ENCODE results near the gene ACKR3.

ACKR3 gene

DNA sequence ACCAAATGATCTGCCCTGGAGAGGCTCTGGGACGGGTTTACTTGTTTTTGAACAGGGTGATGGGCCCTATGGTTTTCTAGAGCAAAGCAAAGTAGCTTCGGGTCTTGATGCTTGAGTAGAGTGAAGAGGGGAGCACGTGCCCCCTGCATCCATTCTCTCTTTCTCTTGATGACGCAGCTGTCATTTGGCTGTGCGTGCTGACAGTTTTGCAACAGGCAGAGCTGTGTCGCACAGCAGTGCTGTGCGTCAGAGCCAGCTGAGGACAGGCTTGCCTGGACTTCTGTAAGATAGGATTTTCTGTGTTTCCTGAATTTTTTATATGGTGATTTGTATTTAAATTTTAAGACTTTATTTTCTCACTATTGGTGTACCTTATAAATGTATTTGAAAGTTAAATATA, 11.9 kb downstream of the ACKR3 start:
- DNase-seq, result no peak
- H3K9me3 ChIP-seq (ENCODE audit: control extremely low read depth in 1 of 5, control insufficient read depth in 4 of 5, insufficient read depth in 2 of 5, low read depth in 1 of 5, low read length in 4 of 5), result peaks cover 0 to 4% (median 0%) of the 10 kb centered on the region in 5 experiments
- H3K4me3 ChIP-seq (ENCODE audit: control insufficient read depth in 1 of 7, extremely low read depth in 1 of 7, insufficient read depth in 4 of 7, low read depth in 2 of 7, low read length in 6 of 7), result no peak overlapping the region
- WGBS (ENCODE audit: insufficient coverage), result 95% methylated on average over 4 of the region's 7 CpGs
- peaks cover 4 to 34% (median 16%) of the 10 kb centered on the region in 4 experiments for H3K36me3 ChIP-seq (ENCODE audit: control insufficient read depth in 4 of 4, insufficient read depth in 4 of 4, low read length in 3 of 4)
- CTCF ChIA-PET, result interaction anchor here (0.9 to 1.5 kb wide), 3 partner anchors 12 to 69 kb away, joined by 3 to 4 read pairs (median 4); partner anchors contain the start of gene ACKR3
- no peaks in the 10 kb centered on the region for H3K4me1 ChIP-seq (ENCODE audit: control extremely low read depth in 1 of 4, control insufficient read depth in 4 of 4, insufficient read depth in 4 of 4, low read length in 3 of 4)
- POLR2A ChIA-PET, result no interaction called here
- no peak overlapping the region for H3K27ac ChIP-seq (ENCODE audit: insufficient read depth in 1 of 2, low read depth in 1 of 2, low read length in 2 of 2, poor library complexity in 1 of 2, severe bottlenecking in 2 of 2)
- no peaks in the 10 kb centered on the region for H3K27me3 ChIP-seq (replicated peaks in 2 of 5; ENCODE audit: control insufficient read depth in 4 of 5, insufficient read depth in 5 of 5, low read length in 4 of 5)

DNA sequence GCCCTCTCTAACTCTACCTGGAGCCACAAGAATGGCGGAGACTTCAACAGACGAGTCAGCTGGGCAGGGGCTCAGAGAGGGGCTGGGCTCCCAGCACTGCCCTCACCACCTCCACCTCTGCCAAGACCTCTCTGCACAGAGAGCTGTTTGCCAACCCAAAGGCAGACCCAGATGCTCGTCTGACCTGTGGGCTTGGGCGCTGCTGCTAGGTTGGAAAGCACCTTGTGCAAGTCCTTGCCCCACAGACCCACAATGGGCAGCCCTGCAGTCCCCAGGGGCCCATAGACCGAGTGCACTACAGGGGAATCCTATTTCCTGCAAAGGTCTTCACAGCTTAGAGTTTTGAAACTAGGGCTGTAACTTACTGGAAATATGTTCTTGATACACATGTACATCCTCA, 13.3 kb downstream of the ACKR3 start:
- Histone ChIP-seq H3K4me3 (ENCODE audit: control insufficient read depth in 1 of 7, extremely low read depth in 1 of 7, insufficient read depth in 4 of 7, low read depth in 2 of 7, low read length in 6 of 7) (no peak overlapping the region), H3K36me3 (ENCODE audit: control insufficient read depth in 4 of 4, insufficient read depth in 4 of 4, low read length in 3 of 4) (peaks cover 4 to 28% (median 16%) of the 10 kb centered on the region in 4 experiments), H3K27ac (ENCODE audit: insufficient read depth in 1 of 2, low read depth in 1 of 2, low read length in 2 of 2, poor library complexity in 1 of 2, severe bottlenecking in 2 of 2) (no peak overlapping the region), H3K9me3 (ENCODE audit: control extremely low read depth in 1 of 5, control insufficient read depth in 4 of 5, insufficient read depth in 2 of 5, low read depth in 1 of 5, low read length in 4 of 5) (peaks cover 0 to 4% (median 0%) of the 10 kb centered on the region in 5 experiments), H3K27me3 (replicated peaks in 2 of 5; ENCODE audit: control insufficient read depth in 4 of 5, insufficient read depth in 5 of 5, low read length in 4 of 5) (no peaks in the 10 kb centered on the region), H3K4me1 (ENCODE audit: control extremely low read depth in 1 of 4, control insufficient read depth in 4 of 4, insufficient read depth in 4 of 4, low read length in 3 of 4) (no peaks in the 10 kb centered on the region)
- 93% methylated on average over 5 of the region's 5 CpGs for WGBS (ENCODE audit: insufficient coverage)
- no peak for DNase-seq
- CTCF ChIA-PET, result interaction anchor here (1.0 to 1.1 kb wide), 2 partner anchors 21 to 71 kb away, joined by 3 read pairs; no protein-coding TSS in a partner anchor
- POLR2A ChIA-PET, result no interaction called here

DNA sequence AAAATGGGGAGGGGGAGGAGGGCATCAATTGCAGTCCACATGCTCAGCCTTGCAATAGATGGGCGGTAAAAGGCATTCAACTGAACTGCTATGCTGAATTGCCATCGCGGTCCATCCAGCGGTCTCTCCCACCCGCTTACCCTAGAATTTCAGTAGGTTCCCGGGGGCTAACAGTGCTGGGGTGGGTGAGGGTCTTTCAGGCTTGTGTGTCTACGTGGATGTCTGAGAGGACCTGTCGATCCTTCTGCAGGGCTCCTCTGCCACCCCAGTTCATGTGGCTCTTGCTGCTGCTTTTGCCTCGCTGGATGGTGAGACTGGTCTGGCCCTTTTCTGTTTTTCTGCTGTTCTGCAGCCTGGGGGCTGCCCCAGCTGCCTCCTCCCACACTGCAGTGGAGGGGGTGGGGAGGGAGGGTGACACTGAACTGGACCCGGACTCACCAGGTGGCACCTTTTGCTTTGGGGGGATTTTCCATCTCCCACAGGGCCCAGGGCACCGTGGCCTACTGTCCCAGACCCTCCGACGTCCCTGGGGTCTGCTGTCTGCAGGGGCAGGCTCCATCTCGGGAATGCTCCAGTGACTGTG, 14.1 kb downstream of the ACKR3 start:
- DNase-seq, result no peak
- Histone ChIP-seq H3K9me3 (ENCODE audit: control extremely low read depth in 1 of 5, control insufficient read depth in 4 of 5, insufficient read depth in 2 of 5, low read depth in 1 of 5, low read length in 4 of 5) (peaks cover 0 to 4% (median 0%) of the 10 kb centered on the region in 5 experiments), H3K27ac (ENCODE audit: insufficient read depth in 1 of 2, low read depth in 1 of 2, low read length in 2 of 2, poor library complexity in 1 of 2, severe bottlenecking in 2 of 2) (no peak overlapping the region), H3K4me3 (ENCODE audit: control insufficient read depth in 1 of 7, extremely low read depth in 1 of 7, insufficient read depth in 4 of 7, low read depth in 2 of 7, low read length in 6 of 7) (no peak overlapping the region), H3K36me3 (ENCODE audit: control insufficient read depth in 4 of 4, insufficient read depth in 4 of 4, low read length in 3 of 4) (peaks cover 4 to 26% (median 16%) of the 10 kb centered on the region in 4 experiments), H3K4me1 (ENCODE audit: control extremely low read depth in 1 of 4, control insufficient read depth in 4 of 4, insufficient read depth in 4 of 4, low read length in 3 of 4) (no peaks in the 10 kb centered on the region), H3K27me3 (replicated peaks in 2 of 5; ENCODE audit: control insufficient read depth in 4 of 5, insufficient read depth in 5 of 5, low read length in 4 of 5) (no peaks in the 10 kb centered on the region)
- WGBS (ENCODE audit: insufficient coverage), result 96% methylated on average over 13 of the region's 14 CpGs
- ChIA-PET POLR2A (no interaction called here), CTCF (no interaction called here)

DNA sequence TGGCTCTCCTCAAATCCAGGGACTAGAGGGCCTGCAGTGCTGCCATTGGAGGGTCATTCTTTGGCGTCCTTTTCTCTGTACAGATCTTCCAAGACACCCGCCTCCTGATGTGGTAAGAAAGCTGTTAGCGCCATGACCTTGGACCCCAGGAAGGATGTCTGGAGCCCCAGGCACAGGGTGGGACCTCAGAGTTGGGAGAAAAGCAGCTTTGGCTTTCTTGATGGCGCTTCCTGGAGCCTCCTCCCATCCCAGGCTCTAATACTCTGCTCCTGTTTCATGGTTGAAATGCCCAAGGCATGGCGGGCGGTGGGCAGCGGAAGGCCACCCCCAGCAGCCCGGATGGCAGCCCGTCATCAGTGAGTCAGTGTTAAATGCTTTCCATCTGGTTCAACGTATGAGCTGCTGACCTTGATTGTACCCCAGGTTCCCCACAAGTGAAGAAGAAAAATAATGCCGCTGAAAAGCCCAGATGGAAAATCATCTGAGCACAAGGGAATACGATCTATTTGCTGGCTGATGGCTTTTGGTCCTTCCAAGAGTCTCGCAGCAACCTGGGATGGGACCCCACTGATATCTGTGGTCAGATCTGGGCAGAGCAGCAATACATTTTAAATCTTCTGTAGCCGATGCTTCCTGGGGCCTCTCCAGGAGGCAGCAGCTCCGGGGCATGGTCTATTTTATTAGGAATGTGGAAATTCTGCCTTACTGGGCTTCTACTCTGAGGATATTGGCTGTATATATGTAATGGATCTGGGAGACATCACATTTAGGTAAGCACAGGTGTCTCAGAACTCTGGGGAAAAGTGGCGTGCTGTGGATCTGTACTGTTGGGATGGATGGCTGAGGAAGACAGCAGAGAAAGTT, 15.1 kb downstream of the ACKR3 start:
- no peak overlapping the region for H3K27ac ChIP-seq (ENCODE audit: insufficient read depth in 1 of 2, low read depth in 1 of 2, low read length in 2 of 2, poor library complexity in 1 of 2, severe bottlenecking in 2 of 2)
- H3K4me1 ChIP-seq (ENCODE audit: control extremely low read depth in 1 of 4, control insufficient read depth in 4 of 4, insufficient read depth in 4 of 4, low read length in 3 of 4), result no peaks in the 10 kb centered on the region
- peaks cover 4 to 26% (median 16%) of the 10 kb centered on the region in 4 experiments for H3K36me3 ChIP-seq (ENCODE audit: control insufficient read depth in 4 of 4, insufficient read depth in 4 of 4, low read length in 3 of 4)
- WGBS (ENCODE audit: insufficient coverage), result 99% methylated on average over 14 of the region's 16 CpGs
- peaks cover 0 to 4% (median 0%) of the 10 kb centered on the region in 5 experiments for H3K9me3 ChIP-seq (ENCODE audit: control extremely low read depth in 1 of 5, control insufficient read depth in 4 of 5, insufficient read depth in 2 of 5, low read depth in 1 of 5, low read length in 4 of 5)
- H3K4me3 ChIP-seq (ENCODE audit: control insufficient read depth in 1 of 7, extremely low read depth in 1 of 7, insufficient read depth in 4 of 7, low read depth in 2 of 7, low read length in 6 of 7), result no peak overlapping the region
- CTCF ChIA-PET, result no interaction called here
- no peaks in the 10 kb centered on the region for H3K27me3 ChIP-seq (replicated peaks in 2 of 5; ENCODE audit: control insufficient read depth in 4 of 5, insufficient read depth in 5 of 5, low read length in 4 of 5)
- POLR2A ChIA-PET, result no interaction called here
- DNase-seq, result no peak

DNA sequence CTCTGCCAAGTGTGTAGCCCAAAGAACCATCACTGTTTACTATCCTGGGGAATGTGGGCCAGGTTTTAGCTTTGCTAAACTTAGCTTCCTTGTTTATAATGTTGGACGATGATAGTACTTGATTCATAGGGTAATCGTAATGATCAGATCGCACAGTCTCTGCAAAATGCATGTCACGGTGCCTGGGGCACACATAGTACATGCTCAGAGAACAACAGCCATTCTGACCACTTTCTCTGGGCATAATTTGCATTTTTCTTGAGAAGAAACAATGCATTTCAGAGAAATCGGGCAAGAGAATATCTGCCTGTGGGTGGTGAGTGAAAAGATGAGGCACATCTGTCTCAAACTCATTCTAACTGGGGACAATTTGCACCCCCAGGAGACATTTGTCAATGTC, 16.3 kb downstream of the ACKR3 start:
- WGBS (ENCODE audit: insufficient coverage), result 100% methylated on average over 3 of the region's 5 CpGs
- Histone ChIP-seq H3K27me3 (replicated peaks in 2 of 5; ENCODE audit: control insufficient read depth in 4 of 5, insufficient read depth in 5 of 5, low read length in 4 of 5) (no peaks in the 10 kb centered on the region), H3K4me1 (ENCODE audit: control extremely low read depth in 1 of 4, control insufficient read depth in 4 of 4, insufficient read depth in 4 of 4, low read length in 3 of 4) (no peaks in the 10 kb centered on the region), H3K4me3 (ENCODE audit: control insufficient read depth in 1 of 7, extremely low read depth in 1 of 7, insufficient read depth in 4 of 7, low read depth in 2 of 7, low read length in 6 of 7) (no peak overlapping the region), H3K27ac (ENCODE audit: insufficient read depth in 1 of 2, low read depth in 1 of 2, low read length in 2 of 2, poor library complexity in 1 of 2, severe bottlenecking in 2 of 2) (no peak overlapping the region), H3K36me3 (ENCODE audit: control insufficient read depth in 4 of 4, insufficient read depth in 4 of 4, low read length in 3 of 4) (peaks cover 0 to 18% (median 12%) of the 10 kb centered on the region in 4 experiments), H3K9me3 (ENCODE audit: control extremely low read depth in 1 of 5, control insufficient read depth in 4 of 5, insufficient read depth in 2 of 5, low read depth in 1 of 5, low read length in 4 of 5) (peaks cover 0 to 4% (median 0%) of the 10 kb centered on the region in 5 experiments)
- POLR2A ChIA-PET, result no interaction called here
- no peak for DNase-seq
- CTCF ChIA-PET, result interaction anchor here (1.4 to 1.6 kb wide), 2 partner anchors 13 to 16 kb away, joined by 3 to 5 read pairs; partner anchors contain the start of gene ACKR3

DNA sequence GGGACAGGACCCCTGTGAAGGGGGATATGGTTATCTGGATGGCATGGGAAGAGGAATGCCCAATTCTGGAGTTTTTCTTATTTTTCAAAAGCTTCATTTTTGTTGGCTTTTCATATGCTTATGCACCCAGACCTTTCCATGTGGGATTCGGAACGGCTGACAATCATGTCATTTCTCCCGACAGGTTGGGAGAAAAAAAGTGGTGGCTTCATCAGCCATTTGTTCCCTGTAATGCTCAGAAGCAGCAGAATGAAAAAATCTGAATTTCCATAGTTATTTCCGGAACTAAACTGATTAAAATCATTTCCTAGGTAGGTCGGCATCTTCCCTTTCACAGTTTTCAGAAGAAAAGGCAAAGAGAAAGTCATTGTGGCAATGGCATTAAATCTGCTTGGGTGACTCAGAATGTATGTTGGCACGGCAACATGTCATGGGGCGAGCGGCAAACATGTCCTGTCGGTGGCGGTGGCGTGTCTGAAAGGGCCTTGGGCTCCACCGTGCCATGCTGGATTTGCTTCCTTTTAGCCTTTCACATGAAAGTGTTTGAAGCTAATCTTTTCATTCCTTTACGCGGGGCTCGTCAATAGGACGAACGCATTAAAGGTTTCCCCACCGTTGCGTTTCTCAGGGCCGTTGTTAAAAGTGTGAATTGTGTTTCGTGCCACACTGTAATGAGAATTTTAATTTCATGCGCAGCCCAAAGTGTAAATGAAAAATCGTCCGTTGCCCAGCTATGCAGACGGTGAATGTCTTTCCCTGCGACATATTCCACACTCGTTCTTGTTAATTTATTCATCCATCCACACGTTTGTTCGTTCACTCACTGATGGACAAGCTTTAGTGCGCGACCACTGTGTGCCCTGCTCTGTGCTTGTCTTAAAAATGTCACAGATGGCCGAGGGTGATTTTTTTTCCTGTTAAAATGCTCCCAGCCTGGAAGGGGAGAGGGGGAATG, 18.5 kb downstream of the ACKR3 start:
- Histone ChIP-seq H3K4me3 (ENCODE audit: control insufficient read depth in 1 of 7, extremely low read depth in 1 of 7, insufficient read depth in 4 of 7, low read depth in 2 of 7, low read length in 6 of 7) (no peak overlapping the region), H3K4me1 (ENCODE audit: control extremely low read depth in 1 of 4, control insufficient read depth in 4 of 4, insufficient read depth in 4 of 4, low read length in 3 of 4) (no peaks in the 10 kb centered on the region), H3K9me3 (ENCODE audit: control extremely low read depth in 1 of 5, control insufficient read depth in 4 of 5, insufficient read depth in 2 of 5, low read depth in 1 of 5, low read length in 4 of 5) (peaks cover 0 to 4% (median 0%) of the 10 kb centered on the region in 5 experiments), H3K27ac (ENCODE audit: insufficient read depth in 1 of 2, low read depth in 1 of 2, low read length in 2 of 2, poor library complexity in 1 of 2, severe bottlenecking in 2 of 2) (no peak overlapping the region), H3K27me3 (replicated peaks in 2 of 5; ENCODE audit: control insufficient read depth in 4 of 5, insufficient read depth in 5 of 5, low read length in 4 of 5) (no peaks in the 10 kb centered on the region), H3K36me3 (ENCODE audit: control insufficient read depth in 4 of 4, insufficient read depth in 4 of 4, low read length in 3 of 4) (peaks cover 0 to 2% (median under 1%) of the 10 kb centered on the region in 4 experiments)
- peak in 2 of 3 donors; percentile 20 to 34 for DNase-seq
- POLR2A ChIA-PET, result no interaction called here
- CTCF ChIA-PET, result interaction anchor here (0.8 to 1.6 kb wide), 4 partner anchors 9 to 76 kb away, joined by 3 to 5 read pairs (median 3); partner anchors contain the start of gene ACKR3
- 97% methylated on average over 32 of the region's 32 CpGs for WGBS (ENCODE audit: insufficient coverage)

Measured in common myeloid progenitor, CD34-positive (primary cell).